Measurements from ENCODE around the gene CCT8.

The CCT8 gene

DNA sequence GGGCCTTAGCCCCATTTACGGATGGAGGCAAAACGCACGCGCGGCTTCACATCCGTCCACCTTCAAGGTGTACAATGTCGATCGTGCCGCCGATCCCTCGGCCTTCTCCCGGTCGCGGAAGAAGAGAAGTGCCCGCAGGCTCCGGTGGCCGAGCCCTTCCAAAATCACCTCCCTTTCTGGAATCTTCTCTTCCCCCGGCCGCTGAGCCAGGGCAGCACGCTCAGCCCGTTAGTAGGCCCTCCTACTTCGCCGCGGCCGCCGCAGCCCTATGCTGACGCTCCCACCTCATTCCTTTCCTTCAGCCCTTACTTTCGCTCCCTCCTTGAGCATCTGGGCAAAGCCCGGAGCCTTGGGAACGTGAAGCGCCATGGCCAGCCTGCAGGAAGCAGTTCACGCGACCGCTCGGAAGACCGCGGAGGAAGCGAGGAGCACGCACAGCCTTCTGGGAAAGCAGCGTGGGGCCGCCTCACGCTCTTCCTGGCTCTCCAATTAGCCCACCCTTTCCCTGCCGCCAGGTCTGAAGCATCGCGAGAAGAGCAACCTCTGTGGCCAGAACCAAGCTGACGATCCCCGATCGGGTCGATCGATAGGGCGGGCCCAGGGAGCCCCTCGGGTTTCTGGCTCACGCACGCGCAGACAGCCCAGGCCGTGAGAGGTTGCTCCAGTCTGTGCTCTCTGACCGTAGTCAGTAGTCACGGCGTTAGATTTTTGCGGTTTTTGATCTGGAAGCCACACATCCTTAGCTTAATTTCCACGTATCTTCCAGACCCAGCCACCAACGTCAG lies at the start of gene CCT8:
Gene CCT8 (minus strand): TSS at position 427 of the 785 bp plus-strand sequence. CDS start 58 bp downstream, at position 369.
- DNase-seq = peak; percentile 100

DNA sequence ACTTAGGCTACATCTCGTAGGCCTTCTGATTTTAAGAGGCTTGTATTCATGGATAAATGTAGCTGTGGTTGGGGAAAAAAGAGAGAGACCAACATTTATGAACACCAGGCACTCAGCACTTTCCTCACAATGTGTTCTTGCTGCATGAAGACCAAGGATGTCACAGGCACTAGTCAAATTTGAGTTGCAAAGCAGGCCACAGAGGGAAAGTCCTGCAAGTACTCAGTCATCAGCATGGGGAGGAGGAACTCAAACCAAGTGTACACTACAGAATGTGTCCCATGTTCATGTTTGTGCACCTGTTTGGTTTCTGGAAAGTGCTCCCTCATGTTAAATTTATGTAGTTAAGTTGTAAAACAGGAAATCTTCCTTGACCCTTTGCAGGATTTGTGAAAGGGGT lies 48.3 kb upstream of the CCT8 start:
- no peak for DNase-seq

DNA sequence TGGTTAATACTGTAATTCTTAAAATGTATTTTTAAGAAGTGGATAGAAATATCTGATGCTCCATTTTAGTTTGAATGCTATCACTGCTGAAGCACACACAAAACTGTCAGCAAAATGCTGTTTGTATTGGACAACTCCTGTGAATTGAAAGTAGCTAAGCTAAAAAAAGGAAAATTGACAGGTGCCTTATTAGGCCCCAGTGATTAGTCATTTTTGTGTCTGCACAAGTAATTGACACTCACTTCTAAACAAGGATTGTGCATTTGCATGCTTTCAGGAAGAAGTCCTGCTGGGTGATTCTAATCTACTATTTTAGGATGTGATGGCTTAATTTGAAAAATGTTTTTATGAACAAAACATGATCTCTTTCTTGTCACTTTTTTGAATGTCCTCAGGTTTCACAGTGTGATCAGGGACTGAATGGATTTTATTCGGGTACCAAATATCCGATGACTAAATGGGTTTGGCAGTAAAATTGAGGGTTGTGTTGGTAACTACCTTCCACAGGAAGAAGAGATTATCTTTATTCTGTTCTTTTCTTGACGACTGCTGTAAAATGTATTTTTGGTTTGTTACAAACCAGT lies 44.0 kb upstream of the CCT8 start:
- peak; percentile 6 for DNase-seq

DNA sequence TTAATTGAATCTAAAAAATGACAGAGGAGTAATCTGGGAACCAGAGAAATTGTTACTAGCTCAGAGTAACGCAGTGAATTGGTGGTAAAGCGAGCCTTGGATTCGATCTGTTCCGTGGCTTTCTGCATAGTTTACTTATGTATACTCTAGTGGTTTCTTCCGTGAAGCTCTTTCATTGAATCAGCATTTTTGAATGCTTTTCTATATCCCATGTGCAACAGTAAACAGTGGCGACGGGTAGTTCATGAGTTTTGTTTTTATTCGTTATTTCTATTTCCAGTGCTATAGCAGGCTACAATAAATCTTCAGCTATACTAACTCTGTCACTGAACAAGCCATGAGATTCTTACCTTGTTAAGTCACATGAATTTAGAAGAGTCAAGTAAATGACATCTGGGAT lies 42.5 kb upstream of the CCT8 start:
- DNase-seq = no peak

- DNase-seq = no peak
Observed at GRCh38 chr21:29114765-29115500, 41.5 kb upstream of the CCT8 start.

GRCh38 chr21:29105218-29105617 lies 31.8 kb upstream of the CCT8 start:
- no peak for DNase-seq

DNA sequence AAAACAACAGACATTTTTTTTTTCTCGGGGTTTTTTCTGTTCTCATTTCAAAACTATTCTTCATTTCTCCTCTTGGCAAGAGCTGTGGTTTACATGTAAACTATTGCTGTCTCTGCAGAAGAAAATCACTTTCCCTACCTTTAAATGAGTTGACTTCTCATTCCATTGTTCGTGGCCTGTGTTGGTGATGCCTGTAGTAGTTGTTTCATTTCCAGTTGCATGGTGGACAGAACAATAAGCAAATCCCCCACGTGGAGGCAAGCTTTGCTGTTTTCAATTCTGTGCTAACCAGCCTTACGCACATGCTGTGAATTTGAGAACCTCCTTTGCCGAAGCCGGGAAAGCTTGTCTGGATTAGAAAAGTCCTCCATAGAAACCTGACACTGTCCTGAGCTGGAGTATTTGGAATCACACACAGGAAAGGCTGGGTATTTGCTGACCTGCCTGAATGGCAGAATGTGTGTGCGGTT lies 30.8 kb upstream of the CCT8 start:
- peak; percentile 21 for DNase-seq

DNA sequence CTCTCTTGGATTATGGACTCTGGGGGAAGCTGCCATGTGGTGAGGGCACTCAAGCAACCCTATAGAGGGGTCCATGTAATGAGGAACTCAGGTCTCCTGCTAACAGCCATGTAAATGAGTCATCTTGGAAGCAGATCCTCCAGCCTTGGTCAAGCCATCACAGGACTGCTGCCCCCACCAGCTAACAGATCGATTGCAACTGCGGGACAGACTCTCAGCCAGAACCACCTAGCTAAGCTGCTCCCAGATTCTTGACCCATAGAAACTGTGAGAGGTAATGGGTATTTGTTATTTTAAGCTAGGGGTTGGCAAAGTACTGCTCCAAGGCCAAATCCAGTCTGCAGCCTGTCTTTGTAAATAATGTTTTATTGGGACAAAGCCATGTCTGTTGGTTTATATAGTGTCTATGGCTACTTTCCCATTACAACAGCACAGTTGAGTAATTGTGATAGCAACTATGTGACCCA lies 29.4 kb upstream of the CCT8 start:
- no peak for DNase-seq

GRCh38 chr21:29098156-29098555 lies 24.7 kb upstream of the CCT8 start:
- no peak for DNase-seq

DNA sequence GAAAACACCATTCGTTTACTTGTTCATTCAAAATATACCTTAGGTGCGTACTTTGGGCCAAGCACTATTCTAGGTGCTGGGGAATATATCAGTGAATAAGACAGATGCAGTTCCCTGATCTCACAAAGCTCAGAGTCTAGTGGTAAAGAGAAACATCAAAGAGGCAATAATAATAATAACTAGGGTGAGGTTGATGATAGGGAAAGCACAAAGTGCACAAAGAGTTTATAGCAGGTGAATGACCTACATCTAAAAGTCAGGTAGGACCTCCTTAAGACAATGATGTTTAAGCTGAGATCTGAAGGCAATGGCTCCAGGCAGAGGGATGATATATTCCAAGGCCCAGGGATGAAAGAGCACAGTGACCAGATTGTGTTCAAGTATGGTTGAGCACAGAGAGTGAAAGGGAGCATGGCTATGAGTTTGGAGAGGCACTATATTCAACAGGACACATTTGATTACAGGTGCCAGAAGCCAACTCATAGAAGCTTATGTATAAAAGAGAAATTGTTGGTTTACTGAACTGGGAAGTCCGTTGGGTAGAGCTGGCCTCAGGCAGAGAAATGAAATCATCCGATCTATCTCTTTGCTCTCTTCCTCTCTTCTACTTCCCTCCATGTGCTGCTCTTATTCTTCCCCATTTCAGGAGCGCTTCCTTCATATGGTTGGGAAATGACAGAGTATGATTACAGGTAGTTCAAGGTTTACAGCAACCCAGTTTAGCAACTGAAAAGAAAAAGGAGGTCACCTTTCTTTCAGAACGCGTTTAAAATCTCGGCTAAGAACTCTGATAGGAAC lies 23.0 kb upstream of the CCT8 start:
- DNase-seq = no peak

GRCh38 chr21:29092102-29092959 lies 18.9 kb upstream of the CCT8 start:
- DNase-seq = peak; percentile 39

DNA sequence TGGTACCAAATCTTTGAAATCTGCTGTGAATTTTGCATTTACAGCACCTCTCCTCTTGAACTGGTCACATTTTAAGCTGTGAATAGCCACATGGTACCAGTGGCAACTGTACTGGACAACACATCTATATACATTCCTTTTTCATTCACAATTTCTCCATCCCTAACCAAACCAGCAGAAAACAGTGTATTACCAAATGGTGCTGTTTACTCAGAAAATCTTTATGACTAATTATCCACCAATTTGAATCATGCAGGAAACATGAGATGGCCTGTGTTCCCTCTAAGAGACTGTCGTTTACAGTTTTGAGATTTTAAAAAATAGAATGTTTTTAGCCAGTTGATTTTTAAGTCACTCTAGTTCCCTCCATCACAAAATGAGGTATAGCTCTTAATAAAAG lies 17.6 kb upstream of the CCT8 start:
- DNase-seq = peak; percentile 61

- DNase-seq = no peak
Observed at GRCh38 chr21:29085106-29085752, 11.8 kb upstream of the CCT8 start.

DNA sequence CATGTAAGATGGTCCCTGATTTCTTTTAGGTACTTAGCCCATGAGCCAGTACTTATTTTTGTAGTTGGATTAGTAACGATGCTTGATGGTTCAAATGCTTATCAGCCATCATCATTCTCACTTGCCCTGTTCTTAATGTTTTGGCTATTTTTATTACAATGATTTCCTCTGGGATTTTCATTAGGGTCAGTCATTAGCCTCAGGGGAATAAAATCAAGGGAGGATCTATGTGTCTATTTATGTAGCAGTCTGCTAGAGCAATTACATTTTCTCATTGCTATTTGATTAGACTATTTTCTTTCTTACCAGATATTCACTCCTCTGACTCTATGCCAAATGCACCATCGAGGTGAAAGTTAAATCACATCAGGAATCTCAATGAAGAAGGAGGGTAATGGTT lies 10.9 kb upstream of the CCT8 start:
- no peak for DNase-seq

- no peak for DNase-seq
Observed at GRCh38 chr21:29083306-29083705, 9.9 kb upstream of the CCT8 start.

DNA sequence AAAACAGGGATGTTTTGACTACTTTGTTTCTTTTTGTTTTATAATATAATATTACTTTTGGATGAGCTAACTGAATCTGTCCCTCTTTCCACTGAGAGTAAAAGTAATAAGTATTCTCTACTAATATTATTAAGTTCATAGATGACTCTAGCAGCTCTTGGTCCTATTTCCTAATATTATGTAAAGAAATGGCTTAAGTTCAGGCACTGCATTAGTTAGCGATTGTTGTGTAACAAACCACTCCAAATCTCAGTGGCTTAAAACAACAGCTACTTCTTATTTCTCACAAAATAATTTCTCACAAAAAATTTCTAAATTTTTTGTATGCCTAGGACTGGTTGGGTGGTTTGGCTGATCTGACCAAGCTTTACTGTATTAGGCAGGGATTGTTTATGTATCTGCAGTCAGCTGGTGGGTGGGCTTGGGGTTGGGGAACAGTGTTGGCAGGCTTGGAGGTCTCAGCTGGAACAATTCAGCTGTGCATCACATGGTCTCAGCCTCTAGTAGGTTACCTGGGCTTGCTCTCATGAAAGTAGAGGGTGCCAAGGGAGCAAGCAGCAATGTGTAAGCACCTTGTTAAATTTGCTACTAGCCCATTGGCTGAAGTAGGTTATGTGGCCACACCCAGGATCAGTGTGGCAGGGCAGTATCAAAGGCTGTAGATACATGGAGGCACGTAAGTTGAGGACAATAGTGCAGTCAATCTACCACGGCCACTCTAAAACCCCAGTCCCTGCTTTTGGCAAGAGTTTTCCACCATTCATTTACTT lies 8.8 kb upstream of the CCT8 start:
- no peak for DNase-seq

DNA sequence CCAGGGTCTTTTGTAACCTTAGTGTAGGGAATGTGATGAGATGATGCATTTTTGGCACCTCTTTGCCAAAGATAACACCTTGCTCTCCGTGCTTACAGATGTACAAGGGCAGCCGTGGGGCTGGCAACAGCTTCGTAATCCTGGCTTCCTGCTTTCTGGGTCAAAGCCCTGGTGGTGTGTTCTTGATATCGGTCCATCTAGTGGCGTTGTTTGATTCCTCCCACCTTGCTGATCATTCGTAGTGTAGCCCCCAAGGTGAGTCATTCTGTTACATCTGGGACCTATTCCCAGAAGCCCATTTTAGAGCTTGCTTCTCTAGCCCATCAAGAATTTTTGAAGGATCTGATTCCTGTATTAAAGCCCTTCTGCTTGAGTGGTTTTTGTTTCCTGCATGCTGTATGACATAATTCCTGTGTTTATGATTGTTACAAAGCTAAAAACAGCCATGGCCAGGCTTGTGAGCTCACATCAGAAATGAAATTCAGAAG lies 7.0 kb upstream of the CCT8 start:
- peak; percentile 16 for DNase-seq

GRCh38 chr21:29078869-29079767 lies 5.7 kb upstream of the CCT8 start:
- peak; percentile 42 for DNase-seq

- peak; percentile 49 for DNase-seq
Observed at GRCh38 chr21:29077651-29078090, 4.2 kb upstream of the CCT8 start.

All from activated CD4-positive, alpha-beta T cell treated with anti-CD3 and anti-CD28 coated beads, Interleukin-2, amount 50 U/mL, for 16 hours (primary cell).